Mesenchymal stem cell (in vitro differentiated cells and primary cell): Measurements from ENCODE around the gene RIPK4.

ENCODE experiments used
- DNase-seq: peaks from one replicate; pipeline ENCODE4 v3.0.0-alpha.2; 2013
- H2AFZ ChIP-seq: one replicate; pipeline ENCODE4 v1.6.1; 2013; ENCODE audit warnings: low read depth, mild to moderate bottlenecking, control low read depth, inconsistent platforms, low read length, moderate library complexity
- H2AK5ac ChIP-seq: 2 replicates; pipeline ENCODE4 v1.6.1; 2013; ENCODE audit warnings: low read length, moderate library complexity, mild to moderate bottlenecking, inconsistent platforms; ENCODE audit not compliant: severe bottlenecking
- H2BK120ac ChIP-seq: one replicate; pipeline ENCODE4 v1.6.1; 2013; ENCODE audit warnings: low read depth, mild to moderate bottlenecking, inconsistent platforms, low read length, moderate library complexity
- H2BK12ac ChIP-seq, 2 experiments: one replicate each; pipeline ENCODE4 v1.6.1; 2013; ENCODE audit warnings: inconsistent platforms in 2 of 2, low read length in 2 of 2, mild to moderate bottlenecking in 2 of 2, moderate library complexity in 2 of 2, control low read depth in 1 of 2
- H2BK15ac ChIP-seq: one replicate; pipeline ENCODE4 v1.6.1; 2013; ENCODE audit warnings: mild to moderate bottlenecking, low read depth, inconsistent platforms; ENCODE audit not compliant: poor library complexity, severe bottlenecking
- H2BK5ac ChIP-seq: 2 replicates; pipeline ENCODE4 v1.6.1; 2013; ENCODE audit warnings: low read depth, mild to moderate bottlenecking, low read length, control low read depth, inconsistent platforms; ENCODE audit not compliant: poor library complexity, severe bottlenecking
- H3K14ac ChIP-seq, 2 experiments: one replicate each; pipeline ENCODE4 v1.6.1; 2013; ENCODE audit warnings: inconsistent platforms in 2 of 2, low read length in 2 of 2, control low read depth in 1 of 2, mild to moderate bottlenecking in 1 of 2, moderate library complexity in 1 of 2
- H3K18ac ChIP-seq, 2 experiments: one replicate each; pipeline ENCODE4 v1.6.1; 2013; ENCODE audit warnings: inconsistent platforms in 2 of 2, low read length in 2 of 2, control low read depth in 1 of 2, low read depth in 1 of 2, mild to moderate bottlenecking in 1 of 2
- H3K23ac ChIP-seq, 2 experiments: one replicate each; pipeline ENCODE4 v1.6.1; 2013; ENCODE audit warnings: inconsistent platforms in 2 of 2, low read length in 2 of 2, mild to moderate bottlenecking in 2 of 2, moderate library complexity in 2 of 2, control low read depth in 1 of 2
- H3K27ac ChIP-seq: 2 replicates; pipeline ENCODE4 v1.5.1; 2013; ENCODE audit warnings: mild to moderate bottlenecking, moderate library complexity, low read length, control low read depth, inconsistent platforms; ENCODE audit not compliant: poor library complexity, severe bottlenecking
- H3K27me3 ChIP-seq, 2 experiments: 2 replicates each; pipeline versions ENCODE4 v1.6.1 to v1.7.0; 2013; ENCODE audit warnings: low read length in 2 of 2, mild to moderate bottlenecking in 2 of 2, moderate library complexity in 2 of 2, control low read depth in 1 of 2, inconsistent platforms in 1 of 2; ENCODE audit not compliant: control insufficient read depth in 1 of 2, insufficient read depth in 1 of 2
- H3K36me3 ChIP-seq, 2 experiments: 2 replicates each; pipeline versions ENCODE4 v1.6.1 to v1.7.0; 2013; ENCODE audit warnings: low read length in 2 of 2, control low read depth in 1 of 2, inconsistent platforms in 1 of 2, low read depth in 1 of 2, mild to moderate bottlenecking in 1 of 2; ENCODE audit not compliant: insufficient read depth in 2 of 2, control insufficient read depth in 1 of 2
- H3K4ac ChIP-seq, 2 experiments: one replicate each; pipeline ENCODE4 v1.6.1; 2013; ENCODE audit warnings: inconsistent platforms in 2 of 2, low read length in 2 of 2, mild to moderate bottlenecking in 2 of 2, moderate library complexity in 2 of 2, control low read depth in 1 of 2, low read depth in 1 of 2
- H3K4me1 ChIP-seq: 2 replicates; pipeline ENCODE4 v1.6.1; 2013; ENCODE audit warnings: low read depth, low read length, control low read depth; ENCODE audit not compliant: control insufficient read depth, insufficient read depth
- H3K4me2 ChIP-seq: 2 replicates; pipeline ENCODE4 v1.6.1; 2013; ENCODE audit warnings: low read length, mild to moderate bottlenecking, inconsistent platforms; ENCODE audit not compliant: poor library complexity, severe bottlenecking
- H3K4me3 ChIP-seq, 2 experiments: 2 replicates each; pipeline versions ENCODE4 v1.5.1 to v1.7.0; 2013; ENCODE audit warnings: low read length in 2 of 2, mild to moderate bottlenecking in 2 of 2, control low read depth in 1 of 2, low read depth in 1 of 2; ENCODE audit not compliant: insufficient read depth in 1 of 2
- H3K79me1 ChIP-seq: replicated peaks from 2 replicates; pipeline ENCODE4 v1.6.1; 2013; ENCODE audit warnings: mild to moderate bottlenecking, control low read depth, low read length, inconsistent platforms; ENCODE audit not compliant: poor library complexity, severe bottlenecking
- H3K9ac ChIP-seq: 2 replicates; pipeline ENCODE4 v1.7.0; 2013; ENCODE audit warnings: mild to moderate bottlenecking, low read length, moderate library complexity
- H3K9me3 ChIP-seq: 2 replicates; pipeline ENCODE4 v1.7.0; 2013; ENCODE audit warnings: mild to moderate bottlenecking, low read length; ENCODE audit not compliant: control insufficient read depth
- H4K8ac ChIP-seq: one replicate; pipeline ENCODE4 v1.6.1; 2013; ENCODE audit warnings: inconsistent platforms, mild to moderate bottlenecking, low read length, moderate library complexity
- H4K91ac ChIP-seq: one replicate; pipeline ENCODE4 v1.6.1; 2013; ENCODE audit warnings: mild to moderate bottlenecking, low read length, inconsistent platforms
- WGBS: methylation state at CpG from one replicate; pipeline ENCODE4 v1.1.7; 2013; ENCODE audit warnings: mixed read lengths; 5-methylcytosine and 5-hydroxymethylcytosine counted together

Gene RIPK4

GRCh38 chr21:41755934-41756773 is 10.7 kb downstream of the RIPK4 start:
- Histone ChIP-seq H3K4ac (no peak overlapping the region), H3K4me1 (peaks cover 49% of the 10 kb centered on the region), H3K9me3 (no peaks in the 10 kb centered on the region), H2BK5ac (no peak overlapping the region), H2AFZ (no peak overlapping the region), H3K27me3 (peaks cover 0 to 25% of the 10 kb centered on the region in 2 experiments), H3K9ac (no peak overlapping the region), H3K4me2 (no peak overlapping the region), H3K79me1 (peaks cover 34% of the 10 kb centered on the region), H3K27ac (no peak overlapping the region), H3K4me3 (no peak overlapping the region), H3K14ac (no peak overlapping the region), H4K91ac (no peak overlapping the region), H2BK12ac (no peak overlapping the region), H2BK15ac (no peak overlapping the region), H3K18ac (no peak overlapping the region), H2AK5ac (no peak overlapping the region), H3K36me3 (peaks cover 0 to 28% of the 10 kb centered on the region in 2 experiments), H3K23ac (no peak overlapping the region), H2BK120ac (no peak overlapping the region), H4K8ac (no peak overlapping the region)
- WGBS, result 94% methylated on average over 33 of the region's 33 CpGs
- DNase-seq, result no peak

GRCh38 chr21:41755258-41755933 is 11.5 kb downstream of the RIPK4 start:
- no peak overlapping the region for H3K4me2 ChIP-seq
- no peak overlapping the region for H2AK5ac ChIP-seq
- no peak overlapping the region for H3K4me3 ChIP-seq
- no peak overlapping the region for H3K18ac ChIP-seq
- H3K9me3 ChIP-seq, result no peaks in the 10 kb centered on the region
- H3K36me3 ChIP-seq, result peaks cover 0 to 28% of the 10 kb centered on the region in 2 experiments
- H4K91ac ChIP-seq, result no peak overlapping the region
- peaks cover 34% of the 10 kb centered on the region for H3K79me1 ChIP-seq
- DNase-seq, result no peak
- H3K27me3 ChIP-seq, result peaks cover 0 to 18% of the 10 kb centered on the region in 2 experiments
- no peak overlapping the region for H3K4ac ChIP-seq
- no peak overlapping the region for H2AFZ ChIP-seq
- H2BK12ac ChIP-seq, result no peak overlapping the region
- no peak overlapping the region for H4K8ac ChIP-seq
- H3K27ac ChIP-seq, result no peak overlapping the region
- WGBS, result 96% methylated on average over 23 of the region's 23 CpGs
- no peak overlapping the region for H2BK120ac ChIP-seq
- no peak overlapping the region for H2BK15ac ChIP-seq
- H3K14ac ChIP-seq, result no peak overlapping the region
- no peak overlapping the region for H3K23ac ChIP-seq
- peaks cover 48% of the 10 kb centered on the region for H3K4me1 ChIP-seq
- no peak overlapping the region for H3K9ac ChIP-seq
- no peak overlapping the region for H2BK5ac ChIP-seq

- no peak for DNase-seq
- H2BK15ac ChIP-seq, result no peak overlapping the region
- H3K27ac ChIP-seq, result no peak overlapping the region
- no peak overlapping the region for H2BK5ac ChIP-seq
- H3K4me1 ChIP-seq, result peaks cover 48% of the 10 kb centered on the region
- H3K18ac ChIP-seq, result no peak overlapping the region
- no peak overlapping the region for H3K14ac ChIP-seq
- no peak overlapping the region for H4K91ac ChIP-seq
- H3K79me1 ChIP-seq, result peaks cover 33% of the 10 kb centered on the region
- H2BK12ac ChIP-seq, result no peak overlapping the region
- H4K8ac ChIP-seq, result no peak overlapping the region
- H2AK5ac ChIP-seq, result no peak overlapping the region
- H3K4me3 ChIP-seq, result no peak overlapping the region
- H3K9ac ChIP-seq, result no peak overlapping the region
- H2BK120ac ChIP-seq, result no peak overlapping the region
- peaks cover 0 to 31% of the 10 kb centered on the region in 2 experiments for H3K36me3 ChIP-seq
- no peak overlapping the region for H3K4ac ChIP-seq
- H2AFZ ChIP-seq, result no peak overlapping the region
- H3K9me3 ChIP-seq, result no peaks in the 10 kb centered on the region
- peaks cover 0 to 14% of the 10 kb centered on the region in 2 experiments for H3K27me3 ChIP-seq
- H3K23ac ChIP-seq, result no peak overlapping the region
- H3K4me2 ChIP-seq, result no peak overlapping the region
- 39% methylated on average over 10 of the region's 10 CpGs for WGBS
Measured at GRCh38 chr21:41754479-41754891, 12.4 kb downstream of the RIPK4 start.
